GM12878 (cell line): ENCODE data around the gene MLLT3. TPM values are rescaled to one million over a fixed set of nuclear protein-coding genes. Genes with fewer than 3 reads are reported as not detected.

Experiments used
- BCL11A ChIP-seq: IDR thresholded peaks from 2 replicates; pipeline ENCODE4 v1.6.1; 2011; ENCODE audit warnings: low read depth, low read length
- BRCA1 ChIP-seq: IDR thresholded peaks from 2 replicates; pipeline ENCODE4 v1.6.1; 2011; ENCODE audit warnings: low read depth, low read length, improper control_type of control experiment
- CREM ChIP-seq: IDR thresholded peaks from 2 replicates; pipeline ENCODE4 v1.6.1; 2014; ENCODE audit warnings: antibody characterized with exemption, low read depth
- HDGF ChIP-seq: fragments of 450-650 bp; IDR thresholded peaks from 2 replicates; pipeline ENCODE4 v1.6.1; 2016; ENCODE audit warnings: antibody characterized with exemption
- IKZF1 ChIP-seq: fragments of 450-650 bp; conservative IDR thresholded peaks from 2 replicates; pipeline ENCODE4 v1.6.1; 2017; ENCODE audit warnings: antibody characterized with exemption, mild to moderate bottlenecking
- JUNB ChIP-seq: IDR thresholded peaks from 2 replicates; pipeline ENCODE4 v1.6.1; 2016; ENCODE audit warnings: antibody characterized with exemption, mild to moderate bottlenecking
- KLF5 ChIP-seq: fragments of 450-650 bp; IDR thresholded peaks from 2 replicates; pipeline ENCODE4 v1.6.1; 2014; ENCODE audit warnings: mild to moderate bottlenecking; ENCODE audit not compliant: partially characterized antibody
- MEF2A ChIP-seq: IDR thresholded peaks from 2 replicates; pipeline ENCODE4 v1.6.1; 2011; ENCODE audit warnings: low read depth, mild to moderate bottlenecking, low read length, moderate library complexity; ENCODE audit not compliant: insufficient read depth
- NBN ChIP-seq: fragments of 450-650 bp; IDR thresholded peaks from 2 replicates; pipeline ENCODE4 v1.6.1; 2016
- POLR2A ChIP-seq: IDR thresholded peaks from 2 replicates; pipeline ENCODE4 v1.6.1; 2011; ENCODE audit warnings: low read depth, mild to moderate bottlenecking, low read length
- POLR2AphosphoS5 ChIP-seq: IDR thresholded peaks from 2 replicates; pipeline ENCODE4 v1.6.1; 2011; ENCODE audit warnings: mild to moderate bottlenecking, low read length, inconsistent platforms
- POU2F2 ChIP-seq: IDR thresholded peaks from 3 replicates; pipeline ENCODE4 v1.6.1; 2011; ENCODE audit warnings: low read depth, mild to moderate bottlenecking, low read length, borderline replicate concordance
- RCOR1 ChIP-seq: conservative IDR thresholded peaks from 2 replicates; pipeline ENCODE4 v1.6.1; 2012; ENCODE audit warnings: low read depth, low read length, improper control_type of control experiment
- REST ChIP-seq: IDR thresholded peaks from 2 replicates; pipeline ENCODE4 v1.6.1; 2012; ENCODE audit warnings: mild to moderate bottlenecking, low read depth, low read length
- SIX5 ChIP-seq: IDR thresholded peaks from 2 replicates; pipeline ENCODE4 v1.6.1; 2011; ENCODE audit warnings: mild to moderate bottlenecking, low read depth, low read length, moderate library complexity; ENCODE audit not compliant: severe bottlenecking
- SMAD5 ChIP-seq: IDR thresholded peaks from 2 replicates; pipeline ENCODE4 v1.6.1; 2016; ENCODE audit warnings: antibody characterized with exemption, low read depth
- SUPT20H ChIP-seq: IDR thresholded peaks from 2 replicates; pipeline ENCODE4 v1.6.1; 2011; ENCODE audit warnings: low read depth, mild to moderate bottlenecking, low read length, moderate library complexity, borderline replicate concordance; ENCODE audit not compliant: control insufficient read depth
- TCF7 ChIP-seq: IDR thresholded peaks from 2 replicates; pipeline ENCODE4 v1.6.1; 2014; ENCODE audit warnings: antibody characterized with exemption, borderline replicate concordance
- YBX1 ChIP-seq: fragments of 450-650 bp; IDR thresholded peaks from 2 replicates; pipeline ENCODE4 v1.6.1; 2016; ENCODE audit warnings: antibody characterized with exemption
- polyA plus RNA-seq, 11 experiments: library from polyadenylated mRNA; depleted of rRNA in 4 of 11; unstranded in 6 of 11; stranded (reverse) in 5 of 11; fragments of >200 nt; fragmentation: Nextera tagmentation in 4 of 11; fragmentation: Illumina TruSeq in 1 of 11; extraction: Ambion mirVana in 4 of 11; extraction: Trizol in 1 of 11; gene quantifications; 1 replicate in 1 of 11; 2 replicates in 10 of 11; pipeline versions ENCODE4 v1.2.1 to v1.2.3, GENCODE V29; 2011 to 2016; ENCODE audit warnings: inconsistent platforms in 2 of 11, missing spikeins in 2 of 11, low read depth in 1 of 11
- total RNA-seq, 4 experiments: library from RNA; depleted of rRNA in 3 of 4; stranded (reverse); fragments of >200 nt in 3 of 4; fragmentation: Illumina TruSeq in 1 of 4; extraction: Trizol in 1 of 4; gene quantifications; 2 replicates each; pipeline versions ENCODE4 v1.2.1 to v1.2.3, GENCODE V29; 2013 to 2021
- TF ChIP-seq, protein P1 (sequence below): fragments of 450-650 bp; conservative IDR thresholded peaks from 2 replicates; pipeline ENCODE4 v1.6.1; 2017; ENCODE audit warnings: mild to moderate bottlenecking, moderate library complexity
- TF ChIP-seq, protein P2 (sequence below): fragments of 450-650 bp; IDR thresholded peaks from 2 replicates; pipeline ENCODE4 v1.6.1; 2018; ENCODE audit warnings: borderline replicate concordance, mild to moderate bottlenecking; ENCODE audit not compliant: partially characterized antibody

MLLT3 gene
- total and polyA plus RNA-seq, 10 of the 15 experiments (the other 5 are each of a cell fraction or from before 2014, with no cell fraction given): 17.7 to 72.3 (median 35.6) TPM

- TF ChIP-seq SIX5: no peak
- TF ChIP-seq HDGF: no peak
- TF ChIP-seq KLF5: no peak
- no peak for TF ChIP-seq SMAD5
- no peak for TF ChIP-seq YBX1
- TF ChIP-seq BRCA1: no peak
- no peak for TF ChIP-seq POLR2AphosphoS5
- no peak for TF ChIP-seq REST
- TF ChIP-seq TCF7: no peak
- TF ChIP-seq, protein P1, sequence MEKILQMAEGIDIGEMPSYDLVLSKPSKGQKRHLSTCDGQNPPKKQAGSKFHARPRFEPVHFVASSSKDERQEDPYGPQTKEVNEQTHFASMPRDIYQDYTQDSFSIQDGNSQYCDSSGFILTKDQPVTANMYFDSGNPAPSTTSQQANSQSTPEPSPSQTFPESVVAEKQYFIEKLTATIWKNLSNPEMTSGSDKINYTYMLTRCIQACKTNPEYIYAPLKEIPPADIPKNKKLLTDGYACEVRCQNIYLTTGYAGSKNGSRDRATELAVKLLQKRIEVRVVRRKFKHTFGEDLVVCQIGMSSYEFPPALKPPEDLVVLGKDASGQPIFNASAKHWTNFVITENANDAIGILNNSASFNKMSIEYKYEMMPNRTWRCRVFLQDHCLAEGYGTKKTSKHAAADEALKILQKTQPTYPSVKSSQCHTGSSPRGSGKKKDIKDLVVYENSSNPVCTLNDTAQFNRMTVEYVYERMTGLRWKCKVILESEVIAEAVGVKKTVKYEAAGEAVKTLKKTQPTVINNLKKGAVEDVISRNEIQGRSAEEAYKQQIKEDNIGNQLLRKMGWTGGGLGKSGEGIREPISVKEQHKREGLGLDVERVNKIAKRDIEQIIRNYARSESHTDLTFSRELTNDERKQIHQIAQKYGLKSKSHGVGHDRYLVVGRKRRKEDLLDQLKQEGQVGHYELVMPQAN: peak; percentile 47; the same call in 1 of the 2 replicates
- 0 out of 2 replicates have a peak, but pooled peaks have one; percentile 6 for TF ChIP-seq IKZF1
- no peak for TF ChIP-seq POU2F2
- TF ChIP-seq BCL11A: no peak
- TF ChIP-seq NBN: peak; percentile 34; the same call in 1 of the 2 replicates
- TF ChIP-seq RCOR1: no peak
- TF ChIP-seq POLR2A: peak; percentile 35; the same call in 1 of the 2 replicates
- TF ChIP-seq MEF2A: no peak
- TF ChIP-seq SUPT20H: no peak
- TF ChIP-seq CREM: no peak
- TF ChIP-seq, protein P2, sequence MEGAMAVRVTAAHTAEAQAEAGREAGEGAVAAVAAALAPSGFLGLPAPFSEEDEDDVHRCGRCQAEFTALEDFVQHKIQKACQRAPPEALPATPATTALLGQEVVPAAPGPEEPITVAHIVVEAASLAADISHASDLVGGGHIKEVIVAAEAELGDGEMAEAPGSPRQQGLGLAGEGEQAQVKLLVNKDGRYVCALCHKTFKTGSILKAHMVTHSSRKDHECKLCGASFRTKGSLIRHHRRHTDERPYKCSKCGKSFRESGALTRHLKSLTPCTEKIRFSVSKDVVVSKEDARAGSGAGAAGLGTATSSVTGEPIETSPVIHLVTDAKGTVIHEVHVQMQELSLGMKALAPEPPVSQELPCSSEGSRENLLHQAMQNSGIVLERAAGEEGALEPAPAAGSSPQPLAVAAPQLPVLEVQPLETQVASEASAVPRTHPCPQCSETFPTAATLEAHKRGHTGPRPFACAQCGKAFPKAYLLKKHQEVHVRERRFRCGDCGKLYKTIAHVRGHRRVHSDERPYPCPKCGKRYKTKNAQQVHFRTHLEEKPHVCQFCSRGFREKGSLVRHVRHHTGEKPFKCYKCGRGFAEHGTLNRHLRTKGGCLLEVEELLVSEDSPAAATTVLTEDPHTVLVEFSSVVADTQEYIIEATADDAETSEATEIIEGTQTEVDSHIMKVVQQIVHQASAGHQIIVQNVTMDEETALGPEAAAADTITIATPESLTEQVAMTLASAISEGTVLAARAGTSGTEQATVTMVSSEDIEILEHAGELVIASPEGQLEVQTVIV: no peak
- TF ChIP-seq JUNB: no peak
Measured at GRCh38 chr9:20621471-20622329, 599 bp downstream of the MLLT3 start (continued).
